Lung (tissue), 12 donors: ENCODE data around the gene TMEM121B. TPM values are rescaled to one million over a fixed set of nuclear protein-coding genes. Genes with fewer than 3 reads are reported as not detected.

Experiments used
- ATAC-seq: fragments of 200-7000 bp; cut with Tn5 transposase; one replicate; pipeline ENCODE4 v1.9.1; 2020; ENCODE audit warnings: moderate number of reproducible peaks; ENCODE audit not compliant: insufficient read depth, low FRiP score
- DNase-seq, 3 donors: peaks; one replicate each; pipeline ENCODE4 v3.0.0-alpha.2; 2013 to 2017
- H3K27ac ChIP-seq, 2 donors: one replicate each; pipeline ENCODE4 v1.5.1; 2013; ENCODE audit warnings: mild to moderate bottlenecking in 2 of 2, moderate library complexity in 2 of 2, control low read depth in 1 of 2, inconsistent platforms in 1 of 2, low read depth in 1 of 2, low read length in 1 of 2
- H3K27me3 ChIP-seq, 3 donors: one replicate each; pipeline ENCODE4 v1.5.1; 2013; ENCODE audit warnings: low read length in 2 of 3; ENCODE audit not compliant: control insufficient read depth in 3 of 3, insufficient read depth in 3 of 3
- H3K36me3 ChIP-seq, 4 donors: one replicate each; pipeline ENCODE4 v1.5.1; 2013; ENCODE audit warnings: low read length in 4 of 4, mild to moderate bottlenecking in 1 of 4, moderate library complexity in 1 of 4; ENCODE audit not compliant: control insufficient read depth in 4 of 4, insufficient read depth in 4 of 4
- H3K4me1 ChIP-seq, 5 donors: one replicate each; pipeline ENCODE4 v1.5.1; 2013; ENCODE audit warnings: low read length in 5 of 5, mild to moderate bottlenecking in 2 of 5, moderate library complexity in 1 of 5; ENCODE audit not compliant: control insufficient read depth in 5 of 5, insufficient read depth in 5 of 5
- H3K4me3 ChIP-seq: one replicate; pipeline ENCODE4 v1.5.1; 2013; ENCODE audit warnings: mild to moderate bottlenecking, control low read depth, moderate library complexity
- H3K9ac ChIP-seq, 2 donors: one replicate each; pipeline ENCODE4 v1.5.1; 2013; ENCODE audit warnings: low read length in 2 of 2, control low read depth in 1 of 2; ENCODE audit not compliant: insufficient read depth in 1 of 2
- H3K9me3 ChIP-seq, 4 donors: one replicate each; pipeline ENCODE4 v1.5.1; 2013; ENCODE audit warnings: low read length in 3 of 4, mild to moderate bottlenecking in 1 of 4, moderate library complexity in 1 of 4; ENCODE audit not compliant: control insufficient read depth in 4 of 4, insufficient read depth in 3 of 4
- CTCF ChIP-seq: IDR thresholded peaks from 2 replicates; pipeline ENCODE4 v1.5.1; 2012; ENCODE audit warnings: mild to moderate bottlenecking; ENCODE audit errors: control extremely low read depth, extremely low read depth
- WGBS, 2 donors: extraction: QIAGEN DNeasy Blood & Tissue Kit; methylation state at CpG; one replicate each; pipeline ENCODE4 v1.1.7; 2013; 5-methylcytosine and 5-hydroxymethylcytosine counted together
- polyA plus RNA-seq, 2 donors: library from polyadenylated mRNA; stranded (reverse); fragments of 200-250 nt; gene quantifications; one replicate each; pipeline ENCODE4 v1.2.1, GENCODE V29; 2013
- total RNA-seq, 2 donors: library from RNA; depleted of rRNA in 1 of 2; stranded (reverse); fragments of >200 nt in 1 of 2; gene quantifications; one replicate each; pipeline ENCODE4 v1.2.1, GENCODE V29; 2014 to 2021
- donor health status: control.
- donor health status: control.
- donor health status: Bipolar disorder and iron deficiency.
- donor health status: healthy.
- donor health status: DM: yes; HTN: yes; CAD: no.

TMEM121B gene
- total and polyA plus RNA-seq, 4 donors: 0.26 to 1.4 (median 0.56) TPM

- H3K9ac ChIP-seq: no peak overlapping the region
- ATAC-seq (peak; percentile 61), DNase-seq (no peak)
- TF ChIP-seq CTCF: no peak
- peaks cover 0 to 2% (median 0%) of the 10 kb centered on the region in 5 donors for H3K4me1 ChIP-seq
- WGBS, 2 donors: 22 to 56% methylated on average over 7 of the region's 7 CpGs
- H3K4me3 ChIP-seq: no peak overlapping the region
- H3K27ac ChIP-seq: no peak overlapping the region
- H3K36me3 ChIP-seq: peaks cover 2 to 50% (median 13%) of the 10 kb centered on the region in 4 donors
- no peaks in the 10 kb centered on the region for H3K27me3 ChIP-seq
- no peaks in the 10 kb centered on the region for H3K9me3 ChIP-seq
Observed at GRCh38 chr22:17098379-17098819, 22.8 kb downstream of the TMEM121B start.

- Histone ChIP-seq H3K9ac (no peak overlapping the region), H3K4me1 (peaks cover 0 to 2% (median 0%) of the 10 kb centered on the region in 5 donors), H3K27me3 (no peaks in the 10 kb centered on the region), H3K4me3 (no peak overlapping the region), H3K36me3 (peaks cover 0 to 46% (median 10%) of the 10 kb centered on the region in 4 donors), H3K27ac (peak overlapping the region in 1 of 2 donors; percentile 26), H3K9me3 (no peaks in the 10 kb centered on the region)
- 85 to 89% methylated on average over 6 of the region's 6 CpGs for WGBS, 2 donors
- no peak for ATAC-seq
- no peak for TF ChIP-seq CTCF
- no peak for DNase-seq
Observed at GRCh38 chr22:17097701-17098100, 23.5 kb downstream of the TMEM121B start.

GRCh38 chr22:17097062-17097461 lies 24.1 kb downstream of the TMEM121B start:
- Histone ChIP-seq H3K9me3 (no peaks in the 10 kb centered on the region), H3K9ac (no peak overlapping the region), H3K27me3 (no peaks in the 10 kb centered on the region), H3K4me3 (no peak overlapping the region), H3K4me1 (peaks cover 0 to 2% (median 0%) of the 10 kb centered on the region in 5 donors), H3K36me3 (peaks cover 0 to 41% (median 10%) of the 10 kb centered on the region in 4 donors), H3K27ac (no peak overlapping the region)
- DNase-seq: no peak
- TF ChIP-seq CTCF: no peak
- 38 to 72% methylated on average over 6 of the region's 6 CpGs for WGBS, 2 donors
- ATAC-seq: no peak

- peaks cover 0 to 2% (median 0%) of the 10 kb centered on the region in 5 donors for H3K4me1 ChIP-seq
- H3K27me3 ChIP-seq: no peaks in the 10 kb centered on the region
- WGBS, 2 donors: 85 to 89% methylated on average over 7 of the region's 7 CpGs
- peaks cover 0 to 32% (median 7%) of the 10 kb centered on the region in 4 donors for H3K36me3 ChIP-seq
- ATAC-seq (no peak), DNase-seq (no peak)
- no peaks in the 10 kb centered on the region for H3K9me3 ChIP-seq
- H3K27ac ChIP-seq: no peak overlapping the region
- no peak overlapping the region for H3K4me3 ChIP-seq
- no peak overlapping the region for H3K9ac ChIP-seq
- no peak for TF ChIP-seq CTCF
Observed at GRCh38 chr22:17096071-17096470, 25.1 kb downstream of the TMEM121B start.
